NCI-H460 (cell line): ENCODE data around the gene MINDY3. TPM values are rescaled to one million over a fixed set of nuclear protein-coding genes. Genes with fewer than 3 reads are reported as not detected.
A peak's percentile ranks its signal among the peaks of the same experiment; 100 is the strongest.
"Not testable (repeated sequence)": the region's sequence is repeated elsewhere in the genome, so short reads cannot be mapped to it uniquely, and the experiment has no call there.

Source experiments
- DNase-seq: peaks from one replicate; pipeline ENCODE4 v3.0.0-alpha.2; 2016; ENCODE audit warnings: low read depth; ENCODE audit errors: extremely low read depth
- total RNA-seq: library from RNA; depleted of rRNA; stranded (reverse); fragments of >200 nt; shearing (Covaris generic); gene quantifications from 2 replicates; pipeline ENCODE4 v1.2.3, GENCODE V29; 2014

Gene MINDY3
- total RNA-seq, 1 experiment from 2014 or later, result 40.6 TPM

DNA sequence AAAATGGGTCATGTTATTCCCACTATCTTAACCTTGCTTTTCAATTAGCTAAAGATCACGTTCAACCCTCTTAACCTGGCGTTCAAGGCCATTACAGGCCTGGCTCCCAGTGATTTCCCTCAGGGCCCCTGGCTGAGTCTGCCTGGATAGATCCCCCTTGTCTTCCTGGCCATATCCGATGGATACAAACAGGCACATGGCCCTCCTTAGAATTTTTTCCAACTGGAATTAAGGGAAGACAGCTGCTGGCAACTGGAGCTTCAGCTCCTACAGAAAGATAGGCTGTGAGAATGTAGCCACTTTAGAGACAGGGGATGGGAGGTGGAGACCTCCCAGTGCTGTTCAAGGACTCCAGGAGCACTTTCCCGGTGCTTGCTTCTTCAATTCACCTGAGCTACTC lies 77.5 kb downstream of the MINDY3 start:
- no peak for DNase-seq

DNA sequence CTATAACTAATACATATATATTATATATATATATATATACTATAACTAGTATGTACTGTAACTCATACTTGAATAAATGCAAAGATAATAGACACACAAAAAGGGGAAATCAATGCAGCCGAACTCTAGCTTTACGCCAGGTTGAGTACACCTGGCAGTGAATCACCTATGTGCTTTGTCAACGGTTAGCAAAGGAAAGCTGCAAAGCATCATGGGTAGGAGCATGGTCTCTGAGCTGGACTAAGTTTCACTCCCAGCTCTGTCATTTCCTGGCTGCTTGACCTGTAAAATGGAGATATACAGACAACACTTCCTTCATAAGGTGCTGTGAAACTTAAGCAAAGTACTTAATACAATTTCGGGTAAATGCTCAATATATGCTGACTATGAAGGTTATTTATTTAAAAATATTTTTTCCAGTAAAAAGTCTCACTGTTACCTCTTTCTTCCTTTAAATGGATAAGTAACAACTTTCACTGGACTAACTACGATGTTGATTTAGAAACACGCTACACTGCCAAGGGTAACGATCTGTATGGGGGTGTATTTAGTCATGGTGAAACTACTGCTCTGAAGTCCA lies 78.8 kb downstream of the MINDY3 start:
- DNase-seq, result no peak

DNA sequence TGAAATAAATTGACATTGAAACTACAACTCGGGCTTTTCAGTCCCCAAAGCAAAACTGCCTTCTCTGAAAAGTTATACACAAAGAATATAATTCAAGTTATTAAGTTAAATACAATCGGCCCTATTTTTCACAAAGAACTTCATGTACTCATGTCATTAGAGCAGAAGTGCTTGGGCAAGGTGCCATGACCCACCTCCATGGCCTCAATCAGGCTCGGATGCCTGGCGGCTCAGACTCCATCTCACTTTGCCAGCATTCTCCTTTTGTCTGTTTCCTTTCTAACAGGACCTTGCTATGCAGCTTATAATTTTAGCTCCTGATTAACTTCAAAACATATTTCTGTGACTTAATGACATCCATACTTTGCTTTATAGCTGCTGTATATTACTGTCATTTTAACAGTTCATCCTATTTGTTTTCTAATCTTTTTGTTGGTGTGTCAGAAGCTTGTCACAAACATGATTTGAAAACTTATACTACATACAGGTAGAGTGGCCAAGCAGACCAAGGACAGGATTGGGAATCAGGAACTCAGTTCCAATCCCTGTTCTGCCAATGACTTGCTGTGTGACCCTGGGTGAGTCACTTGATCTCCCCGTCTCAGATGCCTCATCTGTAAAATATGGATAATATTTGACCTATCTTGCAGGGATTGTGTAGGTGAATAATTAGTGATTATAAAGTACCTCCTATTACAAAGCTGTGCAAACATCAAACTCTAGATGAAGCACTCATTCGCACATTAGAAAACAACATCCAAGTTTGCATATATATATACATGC lies 79.8 kb downstream of the MINDY3 start:
- no peak for DNase-seq

DNA sequence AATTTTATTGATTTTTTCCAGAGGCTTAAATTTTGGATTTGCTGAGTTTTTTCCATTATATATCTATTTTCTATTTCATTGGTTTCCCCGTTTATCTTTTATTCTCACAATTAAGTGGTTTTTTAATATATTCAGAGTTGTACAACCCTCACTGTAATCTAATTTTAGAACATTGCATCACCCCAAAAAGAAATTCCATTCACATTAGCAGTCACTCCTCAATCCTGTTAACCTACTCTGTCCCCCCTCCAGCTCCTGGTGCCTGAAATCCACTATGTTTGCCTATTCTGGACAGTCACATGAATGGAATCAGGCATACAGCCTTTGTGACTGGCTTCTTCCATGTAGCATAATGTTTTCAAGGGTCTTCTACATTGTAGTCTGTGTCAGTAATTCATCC lies 84.8 kb downstream of the MINDY3 start:
- no peak for DNase-seq

DNA sequence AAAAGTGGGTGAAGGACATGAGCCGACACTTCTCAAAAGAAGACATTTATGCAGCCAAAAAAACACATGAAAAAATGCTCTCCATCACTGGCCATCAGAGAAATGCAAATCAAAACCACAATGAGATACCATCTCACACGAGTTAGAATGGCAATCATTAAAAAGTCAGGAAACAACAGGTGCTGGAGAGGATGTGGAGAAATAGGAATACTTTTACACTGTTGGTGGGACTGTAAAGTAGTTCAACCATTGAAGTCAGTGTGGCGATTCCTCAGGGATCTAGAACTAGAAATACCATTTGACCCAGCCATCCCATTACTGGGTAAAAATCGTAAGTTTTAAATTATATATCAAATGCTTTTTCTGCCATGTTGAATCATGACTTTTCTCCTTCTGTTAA lies 85.8 kb downstream of the MINDY3 start:
- not testable (repeated sequence) for DNase-seq

DNA sequence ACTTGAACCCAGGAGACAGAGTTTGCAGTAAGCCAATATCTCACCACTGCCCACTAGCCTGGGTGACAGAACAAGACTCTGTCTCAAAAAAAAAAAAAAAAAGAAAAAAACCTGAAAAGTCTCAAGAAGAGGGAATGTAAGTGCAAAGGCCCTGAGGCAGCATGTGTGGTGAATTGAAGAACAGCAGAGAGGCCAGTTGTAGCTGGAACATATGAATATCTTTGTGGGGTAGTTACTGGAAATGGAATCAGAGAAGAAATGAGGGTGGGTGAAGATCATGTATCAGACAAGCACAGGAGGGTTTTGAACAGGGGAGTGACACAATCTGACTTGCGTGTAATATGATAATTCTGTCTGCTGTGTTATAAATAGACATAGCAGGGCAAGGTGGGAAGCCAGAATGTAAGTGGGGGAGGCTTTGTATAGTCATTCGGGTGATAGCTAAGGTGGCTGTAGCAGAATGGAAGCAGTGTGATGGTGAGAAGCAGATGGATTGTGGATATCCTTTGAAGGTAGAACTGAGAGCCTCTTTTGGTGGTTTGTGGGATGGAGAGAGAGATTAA lies 95.3 kb downstream of the MINDY3 start:
- DNase-seq, result no peak

DNA sequence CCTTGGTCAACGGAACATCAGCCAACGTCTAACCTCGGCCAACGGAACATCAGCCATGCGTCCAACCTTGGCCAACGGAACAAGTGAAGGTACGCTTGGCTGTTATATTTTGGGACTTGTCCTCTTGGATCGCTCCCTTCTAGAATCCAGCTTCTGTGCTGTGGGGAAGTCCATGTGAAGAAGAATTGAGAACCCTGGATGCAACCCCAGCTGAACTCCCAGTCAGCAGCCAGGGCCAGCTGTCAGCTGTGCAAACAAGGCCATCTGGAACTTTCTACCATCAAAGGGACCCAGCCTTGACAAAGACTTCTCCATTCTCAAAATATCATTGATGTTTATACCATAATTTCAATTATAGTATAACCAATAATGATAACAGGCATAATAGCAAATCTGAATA lies 97.3 kb downstream of the MINDY3 start:
- no peak for DNase-seq

DNA sequence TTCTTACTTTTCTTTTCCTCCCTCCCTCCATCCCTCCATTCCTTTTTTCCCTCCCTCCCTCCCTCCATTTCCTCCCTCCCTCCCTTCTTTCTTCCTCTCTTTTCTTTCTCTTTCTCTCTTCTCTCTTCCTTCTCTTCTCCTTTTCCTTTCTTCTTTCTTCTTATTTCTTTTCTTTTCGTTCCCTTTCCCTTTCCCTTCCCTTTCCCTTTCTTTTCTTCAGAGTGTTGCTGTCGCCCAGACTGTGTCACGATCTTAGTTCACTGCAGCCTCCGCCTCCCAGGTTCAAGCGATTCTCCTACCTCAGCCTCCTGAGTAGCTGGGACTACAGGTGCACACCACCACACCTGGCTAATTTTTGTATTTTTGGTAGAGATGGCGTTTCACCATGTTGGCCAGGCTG lies 98.1 kb downstream of the MINDY3 start:
- DNase-seq, result not testable (repeated sequence)

DNA sequence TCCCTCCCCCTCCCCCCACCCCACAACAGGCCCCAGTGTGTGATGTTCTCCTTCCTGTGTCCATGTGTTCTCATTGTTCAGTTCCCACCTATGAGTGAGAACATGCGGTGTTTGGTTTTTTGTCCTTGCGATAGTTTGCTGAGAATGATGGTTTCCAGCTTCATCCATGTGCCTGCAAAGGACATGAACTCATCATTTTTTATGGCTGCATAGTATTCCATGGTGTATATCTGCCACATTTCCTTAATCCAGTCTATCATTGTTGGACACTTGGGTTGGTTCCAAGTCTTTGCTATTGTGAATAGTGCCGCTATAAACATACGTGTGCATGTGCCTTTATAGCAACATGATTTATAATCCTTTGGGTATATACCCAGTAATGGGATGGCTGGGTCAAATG lies 99.1 kb downstream of the MINDY3 start:
- DNase-seq, result not testable (repeated sequence)

DNA sequence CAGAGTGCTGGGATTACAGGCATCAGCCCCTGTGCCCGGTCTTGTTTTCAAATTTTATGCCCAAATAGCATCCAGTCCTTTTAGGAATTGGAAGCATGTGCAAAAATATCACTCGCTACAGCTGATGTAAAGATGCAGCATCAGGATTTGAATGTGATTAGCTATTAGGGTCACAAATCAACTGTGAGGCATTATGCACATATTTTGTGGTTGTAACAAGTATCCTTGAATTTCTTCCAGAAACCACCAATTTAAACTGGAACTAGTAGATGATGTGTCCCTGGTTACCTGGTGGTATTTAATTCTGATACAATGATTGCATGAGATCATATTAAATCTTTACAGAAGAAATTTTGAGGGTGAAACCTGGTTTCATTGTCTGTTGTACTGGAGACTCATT lies 99.6 kb downstream of the MINDY3 start:
- DNase-seq, result no peak

DNA sequence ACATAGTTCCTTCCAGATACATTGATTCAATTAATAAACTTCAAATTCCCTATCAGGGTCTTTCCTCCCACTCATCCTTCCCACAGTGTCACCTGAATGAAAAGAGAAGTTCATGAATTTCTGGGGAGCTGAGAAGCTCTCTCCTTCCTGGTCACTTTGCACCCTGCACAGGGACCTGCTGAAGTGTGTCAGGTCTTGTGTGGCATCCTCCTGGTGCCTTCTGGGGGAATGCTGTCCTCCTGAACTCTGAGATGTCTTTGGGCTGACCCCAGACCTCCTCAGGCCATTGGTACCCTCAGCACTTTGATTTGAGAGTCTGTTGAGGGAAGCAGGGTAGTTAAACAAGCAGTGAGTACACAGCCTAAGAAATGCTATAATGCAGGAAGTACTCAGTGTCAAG lies 101.0 kb downstream of the MINDY3 start:
- DNase-seq, result no peak

DNA sequence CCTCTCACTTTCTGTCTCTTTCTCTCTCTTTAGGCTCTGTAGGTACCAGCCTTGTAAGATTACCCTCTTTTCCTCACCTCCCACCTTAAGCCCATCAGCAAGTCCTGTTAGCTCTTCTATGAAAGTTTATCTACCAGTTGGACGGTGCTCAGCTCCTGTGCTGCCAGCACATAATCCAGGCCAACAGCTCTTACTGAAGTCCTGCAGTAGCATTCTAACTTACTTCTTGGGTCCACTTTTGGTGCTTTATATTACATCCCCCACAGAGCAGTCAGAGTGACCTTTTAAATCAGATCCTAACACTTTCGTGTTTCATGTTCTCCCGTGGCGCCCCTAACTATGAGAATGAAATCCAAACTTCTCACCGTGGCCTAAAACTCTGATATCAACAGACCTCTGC lies 101.7 kb downstream of the MINDY3 start:
- no peak for DNase-seq

DNA sequence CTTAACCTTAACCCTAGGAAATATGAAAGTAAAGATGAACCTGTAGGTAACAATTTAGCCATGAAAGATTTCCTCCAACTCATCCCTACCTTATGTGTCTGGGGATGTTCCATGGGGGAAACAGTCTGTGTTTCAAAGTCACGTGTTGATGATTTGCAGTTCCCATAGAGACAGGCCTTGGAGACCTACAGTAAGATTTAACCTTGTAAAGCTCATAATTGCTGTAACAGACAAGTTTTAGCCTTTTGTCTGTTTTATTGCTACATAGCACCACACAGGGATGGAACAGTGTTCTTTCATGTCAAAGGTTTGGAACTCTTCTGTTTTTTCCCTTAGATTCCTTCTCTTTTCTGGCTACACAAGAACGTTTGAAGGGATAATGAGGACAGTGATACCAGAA lies 105.4 kb downstream of the MINDY3 start:
- no peak for DNase-seq

DNA sequence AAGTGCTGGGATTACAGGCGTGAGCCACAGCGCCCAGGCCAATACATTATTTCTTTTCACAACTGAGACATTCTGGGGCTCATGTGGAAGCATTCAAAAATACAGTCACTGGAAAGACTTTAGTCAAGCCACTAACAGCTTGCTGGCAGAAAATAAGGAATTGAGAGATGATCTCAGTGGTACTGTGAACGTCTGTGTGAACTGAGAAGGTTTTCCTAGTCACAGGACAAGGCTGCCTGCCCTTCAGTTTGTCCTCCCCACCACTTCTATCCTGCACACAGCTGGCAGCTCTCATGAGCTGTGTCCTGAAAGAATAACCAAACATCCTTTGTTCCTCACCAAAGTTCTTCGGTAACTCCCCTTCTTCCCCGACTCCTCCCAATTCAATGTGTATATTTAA lies 109.3 kb downstream of the MINDY3 start:
- DNase-seq, result no peak

DNA sequence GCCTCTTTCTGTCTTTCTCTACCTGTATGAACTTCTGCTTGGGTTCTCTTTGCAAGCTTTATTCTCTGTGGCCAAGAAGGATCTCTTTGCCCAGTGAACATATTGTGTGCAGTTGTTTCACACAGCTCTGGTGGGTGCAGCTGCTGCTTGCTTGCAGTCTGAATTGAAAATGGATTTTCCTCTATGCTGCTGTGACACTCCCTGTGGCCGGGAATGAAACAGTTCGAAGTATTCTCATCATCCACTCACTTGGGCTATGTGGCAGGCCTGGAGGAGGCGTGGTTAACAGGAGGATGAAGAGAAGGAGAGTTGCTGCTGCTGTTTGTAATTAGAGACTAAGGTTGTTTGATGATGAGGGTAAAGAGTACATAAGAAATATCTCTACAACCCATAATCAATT lies 112.2 kb downstream of the MINDY3 start:
- no peak for DNase-seq

DNA sequence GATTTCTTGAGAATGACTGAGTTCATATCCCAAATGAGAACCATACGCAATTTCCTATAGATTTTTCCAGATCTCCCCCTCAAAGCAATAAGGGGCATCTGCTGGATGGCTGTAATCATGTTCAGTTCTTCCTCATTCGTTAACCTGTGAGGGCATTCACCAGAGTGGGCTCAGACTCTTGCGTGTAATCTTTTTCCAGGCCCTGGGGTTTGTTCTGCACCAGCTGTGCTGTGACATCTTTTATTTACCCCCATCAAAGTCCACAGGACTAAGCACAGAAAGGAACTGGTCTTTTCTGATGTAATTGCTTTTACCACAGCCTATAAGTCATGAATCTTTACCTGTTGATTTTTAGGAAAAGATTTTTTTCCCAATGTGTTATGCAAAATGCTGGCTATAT lies 112.7 kb downstream of the MINDY3 start:
- no peak for DNase-seq

DNA sequence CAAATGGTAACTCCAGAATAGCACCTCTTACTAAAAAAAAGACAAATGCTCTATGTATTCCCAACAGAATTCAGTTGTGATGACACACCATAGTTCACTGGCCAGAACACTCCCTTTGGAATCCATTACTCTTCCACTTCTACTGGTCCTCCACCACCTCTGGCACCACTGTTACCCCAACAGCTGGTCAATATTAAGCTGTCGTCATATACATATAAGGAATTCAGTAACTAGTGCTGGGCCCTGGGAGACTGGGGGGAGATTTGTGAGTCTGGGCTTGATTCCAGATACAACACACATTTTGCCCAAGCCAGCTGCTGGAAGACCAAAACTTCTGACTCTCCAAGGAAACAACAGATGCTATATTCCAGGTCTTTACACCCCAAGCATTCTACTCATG lies 114.6 kb downstream of the MINDY3 start:
- DNase-seq, result no peak

DNA sequence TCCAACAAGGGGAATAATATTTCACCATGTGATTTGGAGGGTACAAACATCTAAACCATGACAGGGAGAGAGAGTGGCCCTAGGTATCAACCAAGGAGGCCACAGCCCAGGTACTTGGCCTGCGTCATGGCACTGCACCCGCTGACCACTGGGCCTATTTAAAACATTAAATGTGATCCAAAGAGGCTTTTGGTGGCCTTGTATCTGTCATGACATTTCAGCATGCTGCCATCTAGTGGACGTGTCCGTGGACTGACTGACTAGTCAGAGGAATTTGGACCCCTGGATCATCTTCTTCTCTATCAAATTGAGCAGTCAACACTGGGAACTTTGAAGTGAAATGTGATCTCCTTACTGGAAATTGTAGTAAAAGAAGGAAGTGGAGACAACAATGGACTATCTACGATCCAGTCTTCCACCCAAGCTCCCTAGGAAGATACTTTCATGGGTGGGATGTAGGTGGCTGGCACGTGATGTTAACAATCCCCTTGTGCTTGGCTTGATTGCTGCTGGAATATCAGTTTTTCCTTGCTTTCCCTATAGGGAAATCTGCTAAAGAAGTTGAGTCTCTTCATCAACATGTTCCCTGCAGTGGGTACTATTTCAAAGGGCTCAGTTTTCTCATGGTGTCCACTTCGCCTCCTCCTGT lies 116.0 kb downstream of the MINDY3 start:
- peak; percentile 57 for DNase-seq

DNA sequence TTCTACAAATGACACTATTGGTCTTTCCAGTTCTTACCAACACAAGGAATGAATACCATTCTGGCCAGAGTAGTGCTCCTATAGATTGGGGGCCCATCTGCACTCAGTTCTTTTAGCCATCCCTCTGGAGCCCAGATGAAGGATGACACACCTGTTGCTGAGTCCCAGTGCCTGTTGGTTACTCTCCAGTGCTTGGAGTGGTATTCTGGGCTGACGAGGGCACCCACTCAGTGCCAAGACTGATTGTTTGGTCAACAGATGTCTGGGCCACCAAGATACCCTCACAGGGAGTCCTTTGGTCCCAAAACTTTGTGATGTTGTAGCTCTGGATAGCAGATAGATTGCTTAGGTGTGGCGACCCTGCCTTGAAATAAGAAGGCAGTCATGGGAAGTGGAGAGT lies 116.9 kb downstream of the MINDY3 start:
- no peak for DNase-seq

DNA sequence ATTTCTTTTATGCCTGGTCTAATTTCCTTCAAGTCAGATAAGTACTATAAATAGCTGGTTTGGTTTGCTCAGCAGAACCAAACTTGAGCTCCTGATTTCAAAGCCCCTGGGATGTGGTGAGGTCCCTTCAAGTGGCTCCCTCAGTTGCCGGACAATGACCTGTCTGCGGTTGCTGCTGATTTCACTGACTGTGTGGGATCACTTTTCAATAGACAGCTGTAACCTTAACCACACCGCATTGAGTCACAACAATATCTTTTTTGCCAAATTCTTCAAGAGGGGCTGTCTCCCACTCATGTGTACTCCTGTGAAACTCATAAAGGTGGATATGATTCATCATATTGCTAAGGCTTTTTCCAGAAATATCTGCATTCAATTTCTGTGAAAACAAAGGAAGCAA lies 117.5 kb downstream of the MINDY3 start:
- DNase-seq, result no peak

DNA sequence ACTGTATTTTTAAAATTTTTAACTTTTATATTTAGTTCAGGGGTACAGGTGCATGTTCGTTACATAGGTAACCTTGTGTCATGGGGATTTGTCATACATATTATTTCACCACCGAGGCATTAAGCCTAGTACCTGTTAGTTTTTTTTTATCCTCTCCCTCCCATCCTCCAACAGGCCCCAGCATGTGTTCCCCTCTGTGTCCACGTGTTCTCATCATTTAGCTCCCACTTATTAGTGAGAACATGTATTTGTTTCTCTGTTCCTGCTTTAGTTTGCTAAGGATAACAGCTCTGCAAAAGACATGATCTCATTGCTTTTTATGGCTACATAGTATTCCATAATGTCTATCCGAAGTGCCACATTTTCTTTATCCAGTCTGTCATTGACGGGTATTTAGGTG lies 118.2 kb downstream of the MINDY3 start:
- DNase-seq, result no peak

DNA sequence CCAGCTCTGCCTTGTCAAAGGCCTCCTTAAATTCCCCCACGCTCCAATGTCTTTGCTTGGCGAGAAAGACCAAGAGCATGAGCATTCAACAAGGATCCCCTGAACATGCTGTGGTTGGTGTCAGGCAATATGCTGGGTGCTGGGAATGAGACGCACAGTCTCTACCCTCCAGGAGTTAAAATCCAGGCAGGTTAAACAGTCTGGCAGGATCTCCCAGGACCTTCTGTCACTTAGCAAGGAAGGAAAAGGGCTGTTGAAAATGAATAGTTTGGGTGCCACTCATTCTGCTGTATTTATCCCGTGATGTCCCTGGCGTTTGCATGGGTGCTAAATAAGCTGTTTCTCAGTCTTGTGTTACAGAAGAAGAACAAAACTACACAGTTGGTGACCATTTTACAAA lies 118.7 kb downstream of the MINDY3 start:
- no peak for DNase-seq
